Left cardiac atrium (tissue), 4 donors: ENCODE results near the gene C1QTNF9B. TPM values are rescaled to one million over a fixed set of nuclear protein-coding genes. Genes with fewer than 3 reads are reported as not detected.
"Not testable (repeated sequence)": the region's sequence is repeated elsewhere in the genome, so short reads cannot be mapped to it uniquely, and the experiment has no call there.

Experiments used
- ATAC-seq, 2 donors: fragments of 200-7000 bp; cut with Tn5 transposase; one replicate each; pipeline ENCODE4 v1.9.1; 2020; ENCODE audit warnings: mild to moderate bottlenecking in 2 of 2, moderate library complexity in 2 of 2
- DNase-seq: peaks from one replicate; pipeline ENCODE4 v3.0.0-alpha.2; 2020
- intact Hi-C, 2 donors: fragments of 100-400 bp; cut with DNase I; formaldehyde crosslinking; loops; one replicate each; pipeline versions ENCODE4 v1.14.1 to v1.15.1; 2022 to 2023
- total RNA-seq, 2 donors: library from RNA; stranded (reverse); fragmentation: NEBNext Ultra II Directional; extraction: Animal tissue kit (Norgen Biotek cat#: 25700); gene quantifications; one replicate each; pipeline ENCODE4 v1.2.1, GENCODE V29; 2021
- donor health status: DM: no; HTN: yes; CAD: no.
- donor health status: DM: no; HTN: yes; CAD: no; lungs with severe emphysema.
- donor health status: DM: yes; HTN: yes; CAD: no.
- donor health status: Dilated cardiomyopathy.

The C1QTNF9B gene
- total RNA-seq, 2 donors from 2014 or later, result 1.3 TPM; not detected in 1

DNA sequence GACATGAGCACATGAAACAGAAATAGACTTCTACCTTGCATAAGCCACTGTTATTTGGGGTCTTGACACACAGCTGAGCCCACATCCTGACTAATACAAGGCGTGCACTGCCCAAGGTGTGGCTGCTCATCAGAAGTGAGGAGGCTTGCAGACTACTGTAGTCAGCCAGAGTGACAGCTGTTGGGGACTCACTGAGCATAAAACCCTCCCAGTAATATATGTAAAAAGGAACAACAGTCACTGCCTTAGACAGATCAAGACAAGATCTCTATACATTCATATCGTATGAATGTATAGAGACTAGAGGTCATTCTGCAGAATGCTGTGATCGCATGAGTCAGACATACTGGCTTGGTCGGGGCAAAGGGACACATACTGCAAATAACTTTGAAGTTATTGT, 4.1 kb upstream of the C1QTNF9B start:
- intact Hi-C loops, result no loop called here
- no peak for DNase-seq
- ATAC-seq, result no peak

DNA sequence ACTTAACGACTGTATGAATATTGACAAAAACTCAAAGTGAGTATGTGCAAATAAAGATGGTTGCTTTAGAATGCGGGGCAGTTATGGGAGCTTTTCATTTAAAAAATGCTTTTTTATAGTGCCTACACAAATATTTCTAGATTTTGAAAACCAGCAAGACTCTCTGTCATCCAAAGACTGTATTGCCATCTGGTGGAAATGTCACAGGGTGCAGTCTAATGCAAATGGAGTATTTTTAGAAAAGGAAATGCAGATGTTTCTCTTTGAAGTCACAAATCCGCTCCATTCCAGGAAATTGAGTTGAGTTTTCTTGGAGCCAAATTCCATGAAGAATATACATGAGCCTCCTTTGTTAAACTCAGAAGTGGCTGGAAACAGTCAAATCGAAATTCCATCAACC, 2.3 kb upstream of the C1QTNF9B start:
- intact Hi-C loops, result no loop called here
- DNase-seq (no peak), ATAC-seq (peak in 1 of 2 donors; percentile 58)

DNA sequence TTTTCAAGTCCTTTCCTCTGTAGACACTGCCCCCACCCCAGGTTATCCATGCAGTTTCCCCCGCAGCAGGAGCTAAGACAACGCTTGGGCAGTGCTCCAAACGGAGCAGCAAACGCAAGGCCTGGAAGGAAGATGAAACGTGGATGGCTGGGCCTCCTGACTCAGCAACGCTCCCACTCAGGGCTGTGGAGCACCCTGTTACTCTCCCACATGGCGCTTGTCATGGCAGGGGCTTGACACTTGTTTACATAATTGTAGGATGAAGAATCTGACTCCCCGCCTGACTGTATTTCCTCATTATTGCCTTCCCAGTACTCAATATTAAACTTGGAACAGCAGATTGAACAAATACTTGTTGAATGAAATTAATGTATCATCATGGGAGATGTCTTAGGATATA, 799 bp upstream of the C1QTNF9B start:
- intact Hi-C loops, result no loop called here
- ATAC-seq, result peak in 1 of 2 donors; percentile 34
- DNase-seq, result no peak

DNA sequence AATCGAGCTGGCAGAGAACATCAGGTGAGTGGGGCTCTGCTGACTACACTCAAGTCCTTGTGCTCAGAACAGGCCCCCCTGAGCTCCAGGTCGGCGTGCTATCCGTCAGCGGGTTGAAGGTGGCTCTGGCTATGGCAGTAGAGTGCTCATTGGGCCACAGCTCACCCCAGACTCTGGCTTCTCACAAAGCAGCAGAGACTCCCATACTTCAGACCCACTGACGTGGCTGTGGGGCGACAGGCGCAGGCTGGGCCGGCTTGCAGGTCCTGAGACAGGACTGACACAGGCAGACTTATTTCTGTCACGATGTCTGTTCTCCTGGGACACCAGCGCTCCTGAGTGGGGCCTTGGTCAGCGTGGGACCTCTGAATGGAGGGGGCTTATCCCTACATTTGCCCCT, 2.6 kb downstream of the C1QTNF9B start:
- not testable (repeated sequence) for DNase-seq, ATAC-seq
- intact Hi-C loops, result loop anchor here in 1 of 2 donors (5.0 kb wide), 1 partner anchor 428 kb away; no protein-coding TSS in a partner anchor

DNA sequence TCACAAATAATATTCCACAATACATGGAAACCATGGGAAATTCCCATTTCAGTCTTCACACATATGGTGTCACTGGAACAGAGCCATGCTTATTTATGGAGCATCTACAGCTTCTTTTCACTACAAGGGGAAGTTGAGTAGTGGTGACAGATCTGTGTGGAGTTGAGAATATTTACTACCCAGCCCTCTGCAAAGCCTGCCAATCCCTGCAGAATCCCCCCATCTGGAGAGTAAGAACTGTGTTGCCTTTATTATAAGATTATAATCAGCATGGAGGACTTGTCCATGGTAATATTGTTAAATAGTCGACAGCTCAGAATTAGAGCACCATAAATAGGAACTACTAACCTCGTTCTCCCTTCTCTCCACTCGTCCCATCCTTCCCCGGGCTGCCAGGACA, 3.5 kb downstream of the C1QTNF9B start:
- DNase-seq, ATAC-seq: not testable (repeated sequence)
- intact Hi-C loops, result loop anchor here in 1 of 2 donors (5.0 kb wide), 1 partner anchor 429 kb away; no protein-coding TSS in a partner anchor

DNA sequence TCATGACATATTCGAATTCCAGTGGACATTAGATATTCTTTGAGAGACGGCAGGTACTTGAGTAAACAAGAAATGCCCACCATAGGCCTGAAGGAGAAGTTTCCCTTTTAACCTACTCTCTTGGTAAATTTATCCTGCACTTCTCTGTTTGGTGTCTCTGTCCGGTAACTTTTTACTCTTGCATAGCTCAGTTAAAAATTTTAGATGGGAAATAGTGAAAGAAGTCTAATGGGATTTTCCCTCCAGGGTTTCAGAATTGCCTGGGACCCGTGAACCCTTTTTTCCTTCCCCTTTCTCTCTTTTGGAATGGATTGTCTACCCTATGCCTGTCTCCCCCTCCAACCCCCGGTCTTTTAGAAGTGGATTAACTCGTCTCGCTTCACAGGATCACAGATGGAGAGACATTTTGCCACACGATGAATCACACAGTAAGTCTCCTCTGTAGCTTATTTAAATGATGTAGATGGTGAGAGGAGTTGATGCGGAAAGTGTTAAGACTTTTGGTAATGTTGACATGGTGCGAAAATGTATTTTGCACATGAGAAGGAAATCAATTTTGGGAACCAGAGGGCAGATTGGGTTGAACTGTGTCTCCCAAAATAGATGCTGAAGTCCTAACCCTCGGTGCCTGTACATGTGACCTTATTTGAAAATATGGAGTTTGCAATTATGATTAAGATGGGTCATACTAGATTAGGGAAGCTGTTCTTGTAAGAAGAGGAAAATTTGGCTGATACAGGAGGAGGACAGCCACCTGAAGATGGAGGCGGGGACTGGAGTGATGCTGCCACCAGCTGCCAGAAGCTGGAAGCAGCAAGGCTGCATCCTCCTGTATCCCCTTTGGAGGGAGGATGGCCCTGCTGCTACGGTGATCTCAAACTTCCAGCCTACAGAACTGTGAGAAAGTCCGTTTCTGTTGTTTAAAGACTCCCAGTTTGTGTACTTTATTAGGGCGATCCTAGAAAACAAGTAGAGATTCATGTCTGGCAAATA, 7.4 kb downstream of the C1QTNF9B start:
- ATAC-seq (no peak), DNase-seq (no peak)
- intact Hi-C loops, result loop anchor here in 1 of 2 donors (5.0 kb wide), 2 partner anchors 423 to 432 kb away; no protein-coding TSS in a partner anchor

DNA sequence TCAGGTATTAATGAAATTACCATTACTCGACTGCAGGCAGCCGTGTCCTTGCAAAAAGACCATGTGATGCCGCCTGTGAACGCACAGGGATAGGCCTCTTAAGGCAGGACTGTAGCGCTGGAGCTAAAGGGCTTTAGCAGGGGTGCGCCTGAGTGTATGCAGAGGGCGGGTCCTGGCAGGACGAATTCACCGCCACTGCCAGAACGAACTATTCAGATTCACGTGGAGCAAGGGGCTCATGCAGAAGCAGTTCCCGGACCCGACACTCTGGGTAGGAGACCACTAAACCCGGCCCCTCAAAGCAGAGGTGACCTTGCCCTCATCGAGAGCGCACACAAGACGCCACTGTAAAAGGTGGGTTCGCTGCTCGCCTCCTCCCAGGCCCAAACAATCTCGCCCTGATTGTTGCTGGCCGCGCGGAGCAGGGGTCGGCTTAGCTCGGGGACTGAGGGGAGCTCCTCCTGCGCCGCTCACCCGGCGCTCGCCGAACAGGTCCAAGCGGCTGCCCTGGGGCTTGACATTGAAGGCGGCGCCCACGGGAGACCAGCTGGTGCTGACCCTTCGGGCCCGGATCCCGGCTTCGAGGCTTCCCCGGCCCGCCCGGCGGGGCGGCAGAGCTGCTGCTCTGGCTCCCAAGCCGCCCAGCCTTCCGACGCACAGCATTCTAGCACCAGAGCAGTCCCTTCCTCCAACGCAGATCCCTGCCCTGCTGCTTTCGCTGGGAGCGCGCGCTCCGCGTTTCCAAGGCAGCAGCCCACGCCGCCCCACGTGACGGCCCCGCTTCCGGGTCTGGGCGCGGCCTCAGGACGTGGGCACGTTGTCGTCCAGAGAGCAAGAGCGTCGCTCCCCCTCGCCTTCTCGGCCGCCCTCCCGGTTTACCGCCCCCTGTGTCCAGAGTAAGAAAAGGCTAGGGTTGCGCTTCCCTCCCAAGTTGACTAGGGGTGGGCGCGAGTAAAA, 8.4 kb downstream of the C1QTNF9B start, which contains the start of gene MIPEP:
Gene MIPEP (minus strand): TSS at position 743 of the 957 bp plus-strand sequence. CDS start 80 bp downstream, at position 663.
- ATAC-seq, result peak; percentile 98 to 99
- intact Hi-C loops, result loop anchor here in 1 of 2 donors (5.0 kb wide), 1 partner anchor 422 kb away; no protein-coding TSS in a partner anchor
- peak; percentile 96 for DNase-seq

DNA sequence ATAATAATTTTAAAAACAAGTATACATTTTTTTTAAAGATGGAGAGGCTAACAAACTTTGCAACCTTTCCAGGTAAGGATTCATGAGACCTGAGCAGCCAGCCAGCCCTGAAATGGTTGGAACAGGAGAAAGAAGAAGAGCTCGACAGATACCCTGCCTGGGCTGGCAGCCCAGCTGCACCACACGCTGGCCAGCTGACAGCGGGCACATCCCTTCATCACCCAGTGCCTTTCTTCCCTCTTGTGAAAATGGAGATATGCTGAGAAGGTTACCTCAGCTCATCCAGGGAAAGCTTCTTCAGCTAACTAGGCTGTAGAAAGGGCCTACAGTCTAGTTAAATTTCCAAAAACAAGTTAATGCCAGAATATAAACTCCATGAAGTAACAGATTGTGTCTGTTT, 12.9 kb downstream of the C1QTNF9B start:
- intact Hi-C loops, result not testable (repeated sequence)

DNA sequence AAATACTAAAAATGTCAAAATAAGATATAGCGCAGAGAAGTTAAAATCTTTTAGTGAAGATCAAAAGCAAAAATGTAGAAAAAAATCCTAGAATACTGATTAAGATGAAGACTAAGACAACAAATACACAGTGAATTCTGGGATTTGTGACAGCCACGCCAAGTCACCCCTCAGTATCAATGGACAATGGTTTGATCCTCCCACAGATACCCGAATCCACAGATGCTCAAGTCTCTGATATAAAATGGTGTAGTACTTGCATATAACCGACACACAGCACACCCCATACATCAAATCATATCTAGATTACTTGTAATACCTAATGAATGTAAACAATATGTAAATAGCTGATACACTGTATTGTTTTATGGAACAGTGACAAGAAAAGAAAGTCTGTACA, 14.0 kb downstream of the C1QTNF9B start:
- no peak for ATAC-seq
- intact Hi-C loops, result no loop called here
- no peak for DNase-seq

More for the DNA sequence above, 12.9 kb downstream of the C1QTNF9B start:
- ATAC-seq, DNase-seq: not testable (repeated sequence)

DNA sequence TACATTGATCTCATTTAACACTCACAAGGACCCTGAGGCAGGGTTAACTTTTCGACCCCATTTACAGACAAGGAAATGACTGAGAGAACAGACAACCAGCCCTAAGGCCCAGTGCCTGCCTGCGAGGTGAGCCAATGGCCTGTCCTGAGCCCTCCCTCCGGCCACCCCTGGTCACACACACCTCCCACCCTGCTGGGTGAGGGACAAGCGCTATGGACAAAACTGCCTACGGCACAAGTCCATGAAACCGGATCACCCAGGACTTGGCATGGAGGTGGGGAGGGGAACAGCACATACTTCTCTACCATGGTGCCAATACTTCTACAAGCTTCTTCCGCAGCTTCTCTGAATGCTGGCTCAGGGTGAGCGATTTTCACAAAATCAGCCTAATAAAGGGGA, 15.9 kb downstream of the C1QTNF9B start:
- intact Hi-C loops, DNase-seq, ATAC-seq: not testable (repeated sequence)

DNA sequence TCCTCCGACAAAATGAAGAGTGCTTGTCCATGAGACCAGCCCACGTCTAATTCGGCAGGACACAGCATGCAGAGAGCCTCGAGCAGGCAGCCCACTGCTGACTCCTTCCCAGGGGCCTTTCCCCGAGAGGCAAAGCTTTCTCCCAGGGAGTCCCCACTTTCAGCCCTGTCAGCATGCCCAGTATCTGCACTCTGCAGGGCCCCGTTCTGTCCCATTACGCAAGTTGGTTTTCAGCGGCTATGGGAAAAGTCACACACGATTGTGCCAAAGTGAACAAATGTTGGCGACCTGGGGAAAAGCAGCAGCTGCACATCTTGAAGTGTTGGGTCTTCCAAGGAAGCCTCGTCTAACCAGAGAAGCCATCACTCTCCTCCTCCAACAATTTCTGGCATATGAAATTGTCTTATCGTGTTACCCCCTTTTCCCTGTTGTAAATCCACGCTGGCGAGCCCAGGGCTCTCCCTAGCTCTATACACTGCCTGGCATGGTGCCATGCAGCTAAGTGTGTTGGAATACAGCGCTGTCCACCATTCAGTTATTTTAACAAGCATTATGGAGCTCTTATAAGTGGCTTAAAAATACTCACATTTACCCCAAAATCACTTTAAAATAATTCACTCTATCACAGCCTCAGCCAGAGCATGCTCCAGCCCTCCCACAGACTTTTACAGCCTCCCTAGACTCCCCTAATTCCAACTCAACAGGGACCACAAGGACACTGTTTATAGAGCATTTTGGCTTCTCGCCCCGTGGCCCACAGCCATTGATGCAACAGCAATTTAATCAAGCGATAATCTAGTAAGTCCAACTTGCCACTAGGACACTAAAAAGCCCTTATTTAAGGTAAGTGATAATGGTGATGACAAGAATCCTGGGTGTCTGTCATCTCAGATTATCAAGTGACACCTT, 16.6 kb downstream of the C1QTNF9B start:
- DNase-seq, intact Hi-C loops: not testable (repeated sequence)
- peak; percentile 23 to 62 for ATAC-seq

DNA sequence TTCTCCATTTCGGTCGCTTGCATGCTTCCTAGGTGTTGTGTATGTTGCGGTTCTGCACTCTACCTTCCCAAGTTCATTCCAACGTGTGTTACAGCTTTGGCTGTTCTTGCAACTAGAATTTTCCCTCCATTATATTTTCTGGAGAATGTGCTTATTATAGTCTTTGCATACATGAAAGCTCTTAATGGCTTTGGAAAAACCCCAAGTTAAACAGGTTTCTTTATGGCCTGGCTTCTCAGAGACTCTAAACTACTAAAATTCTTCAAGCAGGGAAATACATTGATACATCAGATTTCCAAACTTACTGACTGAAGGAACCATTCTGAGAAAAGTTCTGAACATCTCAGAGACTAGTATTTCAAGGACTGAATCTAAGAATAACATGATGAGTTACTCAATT, 20.0 kb downstream of the C1QTNF9B start:
- DNase-seq (no peak), ATAC-seq (no peak)
- intact Hi-C loops, result loop anchor here in 1 of 2 donors (10.0 kb wide), 1 partner anchor 302 kb away; the partner anchor contains the start of gene TNFRSF19

DNA sequence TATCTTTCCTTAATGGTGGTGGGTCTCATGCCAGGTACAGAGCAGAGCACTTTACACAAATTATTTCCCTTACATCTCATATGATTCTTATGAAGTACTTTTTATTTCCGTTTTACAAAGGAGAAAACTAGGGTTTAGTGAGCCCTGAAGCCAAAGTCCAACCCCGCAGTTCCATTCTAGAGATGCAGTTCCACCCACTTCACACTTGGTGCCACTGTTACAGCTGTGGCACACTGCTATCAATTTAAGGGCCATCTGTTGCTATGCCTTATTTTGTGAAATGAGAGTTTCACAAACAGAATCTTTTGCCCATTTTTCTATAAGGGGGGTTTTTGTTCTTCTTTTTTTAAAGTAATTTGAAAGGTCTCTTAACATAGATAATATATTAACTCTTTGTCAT, 21.0 kb downstream of the C1QTNF9B start:
- no peak for ATAC-seq
- DNase-seq, result no peak
- intact Hi-C loops, result loop anchor here in 1 of 2 donors (10.0 kb wide), 1 partner anchor 301 kb away; the partner anchor contains the start of gene TNFRSF19

DNA sequence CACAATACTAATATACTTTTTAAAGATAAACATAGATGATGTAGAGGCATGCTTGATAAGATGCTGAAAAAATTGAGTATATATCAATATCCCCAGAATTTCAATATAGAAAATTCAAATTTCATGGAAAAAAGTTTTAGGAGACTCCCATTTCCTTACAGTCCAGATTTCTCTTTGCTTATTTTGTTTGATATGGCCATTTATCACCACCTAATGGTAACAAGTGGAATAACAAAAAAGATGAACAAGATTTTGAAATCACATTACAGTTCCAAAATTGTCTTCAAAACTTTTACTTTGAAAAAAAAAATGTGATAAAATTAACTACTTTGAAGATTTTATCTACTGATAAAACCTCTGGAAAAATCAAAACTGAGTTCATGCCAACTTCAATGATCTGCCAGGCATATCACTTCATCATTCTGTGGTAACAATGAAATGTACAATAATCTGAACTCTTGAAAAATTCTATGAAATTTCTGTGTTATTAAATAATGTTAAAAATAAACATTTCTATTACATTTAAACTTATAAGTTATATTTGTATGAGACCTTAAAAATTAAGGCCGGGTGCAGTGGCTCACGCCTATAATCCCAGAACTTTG, 25.6 kb downstream of the C1QTNF9B start:
- intact Hi-C loops, result loop anchor here (2.0 to 10.0 kb wide), 3 partner anchors 297 to 405 kb away; partner anchors contain the start of gene TNFRSF19 (in 1 of the 2)
- ATAC-seq (peak; percentile 17 to 21), DNase-seq (no peak)

DNA sequence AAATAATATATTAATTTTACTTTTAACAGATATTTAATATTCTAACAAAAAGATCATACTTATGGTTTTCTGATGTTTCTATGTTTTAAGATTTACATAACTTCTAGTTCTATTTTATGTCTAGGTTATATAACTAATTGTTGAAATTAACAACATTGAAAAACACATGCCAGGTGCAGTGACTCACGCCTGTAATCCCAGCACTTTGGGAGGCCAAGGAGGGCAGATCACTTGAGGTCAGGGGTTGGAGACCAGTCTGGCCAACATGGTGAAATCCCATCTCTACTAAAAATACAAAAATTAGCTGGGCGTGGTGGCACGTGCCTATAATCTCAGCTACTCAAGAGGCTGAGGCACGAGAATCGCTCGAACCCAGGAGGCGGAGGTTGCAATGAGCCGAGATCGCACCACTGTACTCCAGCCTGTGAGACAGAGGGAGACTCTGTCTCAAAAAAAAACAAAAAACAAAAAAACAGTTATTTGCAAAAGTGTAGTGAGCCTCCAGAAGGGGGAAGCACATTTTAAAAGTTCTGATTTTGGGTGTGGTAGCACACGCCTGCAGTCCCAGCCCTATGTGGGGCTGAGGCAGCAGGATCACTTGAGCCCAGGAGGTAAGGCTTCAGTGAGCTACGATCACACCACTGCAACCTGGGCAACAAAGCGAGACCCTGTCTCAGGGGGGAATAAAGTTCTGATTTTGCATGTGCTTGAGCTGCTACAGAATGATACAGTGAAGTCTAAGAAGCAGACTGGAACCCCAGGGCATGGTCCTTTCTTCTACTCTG, 26.8 kb downstream of the C1QTNF9B start:
- ATAC-seq, result peak in 1 of 2 donors; percentile 10
- DNase-seq, result no peak
- intact Hi-C loops, result loop anchor here (2.0 to 10.0 kb wide), 3 partner anchors 296 to 404 kb away; partner anchors contain the start of gene TNFRSF19 (in 1 of the 2)

DNA sequence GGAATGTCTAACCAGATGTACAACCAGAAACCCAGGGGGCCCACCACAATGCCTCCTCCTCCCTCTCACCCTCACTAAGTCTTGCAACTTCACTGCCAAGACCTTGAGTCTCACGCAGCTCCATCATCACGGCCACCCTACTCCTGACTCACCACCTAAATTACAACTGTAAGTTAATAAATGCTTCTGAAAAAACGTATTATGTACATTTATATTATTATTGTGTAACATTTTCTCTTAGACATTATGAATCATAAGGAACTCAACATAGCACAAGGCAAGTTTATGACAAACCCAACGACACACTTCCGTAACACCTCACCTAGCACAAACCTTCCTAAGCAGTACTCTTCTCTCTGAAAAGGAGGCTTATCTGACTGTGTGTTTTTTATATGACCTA, 28.8 kb downstream of the C1QTNF9B start:
- DNase-seq, result no peak
- intact Hi-C loops, result loop anchor here (5.0 to 10.0 kb wide), 2 partner anchors 151 to 154 kb away; no protein-coding TSS in a partner anchor
- no peak for ATAC-seq
